GM12872 (cell line): Measurements from ENCODE around the gene TCP11X1.
"Not testable (repeated sequence)": the region's sequence is repeated elsewhere in the genome, so short reads cannot be mapped to it uniquely, and the experiment has no call there.

Source experiments
- CTCF ChIP-seq: IDR thresholded peaks from 3 replicates; pipeline ENCODE4 v1.5.1; 2011; ENCODE audit warnings: low read depth, mild to moderate bottlenecking, low read length, moderate library complexity; ENCODE audit not compliant: insufficient read depth

Gene TCP11X1

GRCh38 chrX:102214986-102215385 is at the start of gene TCP11X1:
TSS of gene TCP11X1 (plus strand) at chrX:102215301.
- not testable (repeated sequence) for TF ChIP-seq CTCF

GRCh38 chrX:102185967-102186720 is 29.0 kb upstream of the TCP11X1 start:
- no peak for TF ChIP-seq CTCF

GRCh38 chrX:102246893-102247292 is 31.8 kb downstream of the TCP11X1 start, which contains the start of gene NXF2:
TSS of gene NXF2 (plus strand) at chrX:102247167. CDS start at chrX:102307079, 59,912 bp downstream.
- not testable (repeated sequence) for TF ChIP-seq CTCF
